GM12874 (cell line): ENCODE measurements around the gene SDC1.

Source experiments
- TF ChIP-seq, protein P1 (sequence below): IDR thresholded peaks from 2 replicates; pipeline ENCODE4 v1.5.1; 2011; ENCODE audit warnings: low read depth, mild to moderate bottlenecking, control low read depth, low read length, moderate library complexity; ENCODE audit not compliant: insufficient read depth

Gene SDC1

DNA sequence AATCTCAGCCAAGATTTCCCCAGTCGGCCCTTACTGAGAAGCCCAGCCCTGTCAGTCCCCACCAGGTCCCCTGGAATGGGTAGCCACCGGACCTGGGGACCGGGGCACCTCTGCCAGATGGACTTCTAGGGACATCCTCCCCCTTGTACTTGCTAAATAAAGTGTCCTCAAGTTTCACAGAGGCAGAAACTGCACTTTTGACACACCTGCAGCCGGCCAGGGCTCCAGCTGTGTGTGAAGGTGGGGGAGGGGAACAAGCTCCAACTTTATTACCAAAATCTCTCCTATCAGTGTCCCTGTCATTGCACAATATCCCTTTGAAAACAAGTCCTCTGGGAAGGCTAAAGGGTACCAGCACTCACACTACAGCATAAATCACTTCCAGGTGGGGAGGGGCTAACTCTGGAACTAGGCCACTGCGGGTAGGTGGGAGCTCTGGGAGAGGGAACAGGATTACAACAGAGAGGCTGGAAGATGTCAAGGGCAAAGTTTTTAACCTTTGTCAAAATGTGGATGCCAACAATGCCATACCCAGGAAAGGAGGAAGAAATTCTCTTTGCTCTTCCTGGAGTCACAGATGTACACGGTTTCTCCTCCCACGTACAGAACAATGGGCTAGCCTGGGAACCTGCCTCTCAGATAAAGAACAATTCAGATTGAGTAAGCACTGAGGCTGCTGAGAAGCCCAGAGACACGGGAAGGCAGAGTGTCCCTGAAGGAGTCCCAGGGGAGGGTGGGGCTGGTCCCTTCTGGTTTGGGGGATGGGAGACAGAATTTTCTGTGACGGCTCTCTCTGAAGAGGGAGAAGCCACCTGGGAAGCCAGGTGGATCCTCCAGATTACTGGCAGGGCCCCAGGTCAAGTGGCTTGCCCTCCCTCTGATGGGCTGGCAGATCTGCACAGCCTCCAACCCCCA is 11.0 kb downstream of the SDC1 start:
- TF ChIP-seq, protein P1, sequence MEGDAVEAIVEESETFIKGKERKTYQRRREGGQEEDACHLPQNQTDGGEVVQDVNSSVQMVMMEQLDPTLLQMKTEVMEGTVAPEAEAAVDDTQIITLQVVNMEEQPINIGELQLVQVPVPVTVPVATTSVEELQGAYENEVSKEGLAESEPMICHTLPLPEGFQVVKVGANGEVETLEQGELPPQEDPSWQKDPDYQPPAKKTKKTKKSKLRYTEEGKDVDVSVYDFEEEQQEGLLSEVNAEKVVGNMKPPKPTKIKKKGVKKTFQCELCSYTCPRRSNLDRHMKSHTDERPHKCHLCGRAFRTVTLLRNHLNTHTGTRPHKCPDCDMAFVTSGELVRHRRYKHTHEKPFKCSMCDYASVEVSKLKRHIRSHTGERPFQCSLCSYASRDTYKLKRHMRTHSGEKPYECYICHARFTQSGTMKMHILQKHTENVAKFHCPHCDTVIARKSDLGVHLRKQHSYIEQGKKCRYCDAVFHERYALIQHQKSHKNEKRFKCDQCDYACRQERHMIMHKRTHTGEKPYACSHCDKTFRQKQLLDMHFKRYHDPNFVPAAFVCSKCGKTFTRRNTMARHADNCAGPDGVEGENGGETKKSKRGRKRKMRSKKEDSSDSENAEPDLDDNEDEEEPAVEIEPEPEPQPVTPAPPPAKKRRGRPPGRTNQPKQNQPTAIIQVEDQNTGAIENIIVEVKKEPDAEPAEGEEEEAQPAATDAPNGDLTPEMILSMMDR = no peak

DNA sequence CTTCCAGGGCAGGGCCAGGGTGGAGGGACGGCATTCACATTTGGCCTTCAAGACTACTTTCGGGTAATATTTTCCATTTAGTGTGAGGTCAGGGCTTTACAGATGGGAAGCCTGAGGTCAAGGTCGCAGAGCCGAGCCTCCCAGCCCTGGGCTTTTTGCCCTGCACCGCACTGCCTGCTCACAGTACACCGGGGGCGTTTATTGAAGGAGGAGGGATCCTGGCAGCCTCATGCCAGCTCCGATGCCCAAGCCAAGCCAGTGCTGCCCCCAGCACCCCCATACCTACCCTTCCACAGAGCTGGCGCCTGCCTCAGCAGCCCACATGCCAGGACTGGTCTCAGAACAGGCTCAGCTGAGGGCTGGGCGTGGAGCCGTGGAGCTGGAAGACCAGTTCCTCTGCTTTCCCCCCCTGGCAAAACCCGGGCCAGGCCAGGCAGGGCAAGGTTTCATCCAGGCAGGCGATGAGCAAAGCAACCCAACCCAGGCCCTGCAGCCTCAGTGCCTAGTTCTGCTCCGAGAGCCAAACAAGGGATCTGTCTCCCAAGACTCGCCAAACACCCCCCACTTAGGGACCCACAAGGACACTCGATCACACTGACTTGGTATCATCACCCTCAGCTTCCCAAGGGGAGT is 11.9 kb downstream of the SDC1 start:
- TF ChIP-seq, protein P1 = no peak

DNA sequence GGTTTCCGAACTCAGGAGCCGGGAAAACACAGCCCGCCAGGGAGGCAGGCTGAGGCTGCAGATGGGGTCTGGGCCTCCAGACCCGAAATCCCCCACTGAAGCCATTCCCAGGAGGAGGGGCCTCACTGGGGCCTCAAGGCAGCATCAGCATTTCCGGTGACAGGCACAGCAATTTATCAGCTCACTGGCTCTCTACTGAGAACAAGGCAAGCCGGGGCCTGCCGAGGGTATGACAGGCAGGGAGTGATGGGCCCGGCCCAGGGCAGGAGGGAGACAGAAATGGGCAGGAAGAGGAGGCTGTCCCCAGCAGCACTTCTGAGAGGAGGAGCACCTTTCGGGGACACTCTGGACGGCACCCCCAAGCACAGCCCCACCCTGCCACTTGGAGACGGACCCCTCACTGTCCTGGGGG is 12.5 kb downstream of the SDC1 start:
- TF ChIP-seq, protein P1 = no peak

DNA sequence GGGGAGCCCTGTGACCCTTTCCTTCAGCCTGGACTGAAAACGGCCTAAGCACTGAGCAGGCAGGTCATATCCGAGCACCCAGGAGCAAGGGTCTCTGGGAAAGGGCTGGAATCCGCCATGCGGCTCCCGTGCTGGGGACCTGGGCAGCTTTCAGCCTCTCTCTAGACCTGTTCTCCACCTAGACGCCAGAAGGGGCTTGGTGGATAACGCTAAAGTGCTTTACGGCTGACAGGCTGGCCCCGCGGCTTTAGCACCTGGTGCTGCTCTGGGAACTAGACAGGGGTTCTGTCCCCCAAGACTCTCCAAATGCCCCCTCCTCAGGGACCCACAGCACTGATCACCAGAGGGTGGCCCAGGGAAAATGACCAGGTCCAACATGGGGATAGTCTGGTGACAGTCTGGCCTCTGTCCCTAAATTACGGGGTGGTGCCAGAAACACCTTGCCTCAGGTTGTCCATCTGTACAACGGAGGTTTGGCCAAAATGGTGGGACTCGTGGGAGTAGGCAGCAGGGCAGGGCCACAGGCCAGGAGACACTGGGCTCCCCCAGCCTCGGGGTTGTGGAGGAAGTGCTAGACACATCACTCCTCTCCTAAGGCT is 13.0 kb downstream of the SDC1 start:
- TF ChIP-seq, protein P1 = no peak

DNA sequence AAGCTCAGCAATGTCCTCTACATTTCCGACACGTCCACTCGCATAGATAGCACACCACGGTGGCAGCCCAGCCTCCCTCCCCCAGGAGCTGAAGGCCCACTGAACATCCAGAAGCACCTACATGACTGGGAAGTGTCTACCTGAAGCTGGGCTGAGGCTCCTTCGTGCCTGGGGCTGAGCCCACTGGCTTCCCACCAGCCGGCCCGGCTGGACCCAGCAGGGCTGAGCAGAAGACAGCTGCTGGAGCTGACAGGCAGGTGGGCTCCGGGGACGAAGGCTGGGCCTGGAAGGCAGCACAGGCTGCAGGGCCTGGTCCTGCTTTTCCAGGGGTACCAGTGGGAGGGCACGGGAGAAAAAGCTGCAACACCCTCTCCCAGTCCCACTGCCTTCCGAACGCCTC is 13.5 kb downstream of the SDC1 start:
- TF ChIP-seq, protein P1 = no peak

DNA sequence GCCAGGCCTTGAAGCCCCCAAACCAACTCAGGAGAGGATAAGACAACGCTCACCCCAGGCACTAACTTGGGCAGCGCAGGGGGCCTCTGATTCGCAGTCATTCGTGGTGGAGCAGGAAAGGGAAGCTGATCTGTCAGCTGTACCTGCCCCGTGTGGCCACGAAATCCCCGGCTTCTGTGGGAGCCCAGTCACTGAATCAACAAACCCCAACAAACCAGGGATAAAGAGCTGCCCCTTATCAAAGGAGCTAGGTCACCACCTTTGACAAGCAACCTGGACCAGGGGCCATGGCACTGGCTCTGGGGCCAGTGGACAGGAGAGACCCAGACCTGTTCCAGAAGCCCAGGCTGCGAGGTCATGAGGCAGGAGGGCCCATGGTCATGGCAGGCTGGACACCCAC is 14.5 kb downstream of the SDC1 start:
- TF ChIP-seq, protein P1 = no peak

DNA sequence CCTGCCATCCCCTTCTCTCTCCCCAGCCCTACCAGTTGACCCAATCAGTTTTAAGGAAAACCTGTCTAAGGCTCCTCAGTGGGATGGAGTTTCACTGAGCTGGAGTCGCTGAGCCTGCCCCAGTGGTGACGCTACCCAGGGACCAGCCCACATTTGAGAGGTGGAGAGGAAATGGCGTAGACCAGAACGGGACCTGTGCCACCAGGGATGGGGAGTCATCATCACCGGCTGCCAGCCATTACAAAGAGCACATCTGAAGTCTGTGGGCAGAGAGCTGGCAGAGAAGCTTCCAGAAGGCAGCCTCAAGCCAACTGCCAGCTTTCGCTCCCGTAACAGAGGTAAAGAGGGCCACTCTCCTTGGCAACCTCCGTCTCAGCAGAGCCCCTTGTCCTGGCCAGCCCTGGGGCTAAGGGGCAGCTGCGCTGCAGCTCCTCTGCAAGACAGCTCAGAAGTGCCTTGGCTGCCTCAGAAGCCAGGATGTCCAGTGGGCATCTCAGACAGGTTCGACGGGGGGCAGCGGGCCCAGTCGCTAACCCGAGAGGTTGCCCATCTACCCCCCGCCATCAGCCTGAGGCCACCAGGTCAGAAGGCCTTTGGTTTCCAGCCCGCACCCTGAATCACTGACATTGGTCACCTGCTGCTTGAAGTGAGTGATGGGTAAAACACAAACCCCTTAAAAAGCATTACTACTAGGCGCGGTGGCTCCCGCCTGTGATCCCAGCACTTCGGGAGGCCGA is 15.4 kb downstream of the SDC1 start:
- TF ChIP-seq, protein P1 = no peak
